ENCODE data around the gene REL.

DNA sequence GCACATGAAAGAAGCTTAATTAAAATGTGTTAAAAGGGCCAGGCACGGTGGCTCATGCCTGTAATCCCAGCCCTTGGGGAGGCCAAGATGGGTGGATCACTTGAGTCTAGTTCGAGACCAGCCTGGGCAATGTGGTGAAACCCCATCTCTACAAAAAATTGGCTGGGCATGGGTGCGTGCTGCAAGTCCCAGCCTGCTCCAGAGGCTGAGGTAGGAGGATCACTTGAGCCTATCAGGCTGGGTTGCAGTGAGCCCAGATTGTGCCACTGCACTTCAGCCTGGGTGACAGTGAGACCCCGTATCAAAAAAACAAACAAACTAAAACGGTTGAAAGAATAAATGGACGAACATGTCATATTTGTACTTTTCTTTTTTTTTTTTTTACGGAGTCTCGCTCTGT lies 26.0 kb downstream of the REL start:
- TF ChIP-seq, protein P1, sequence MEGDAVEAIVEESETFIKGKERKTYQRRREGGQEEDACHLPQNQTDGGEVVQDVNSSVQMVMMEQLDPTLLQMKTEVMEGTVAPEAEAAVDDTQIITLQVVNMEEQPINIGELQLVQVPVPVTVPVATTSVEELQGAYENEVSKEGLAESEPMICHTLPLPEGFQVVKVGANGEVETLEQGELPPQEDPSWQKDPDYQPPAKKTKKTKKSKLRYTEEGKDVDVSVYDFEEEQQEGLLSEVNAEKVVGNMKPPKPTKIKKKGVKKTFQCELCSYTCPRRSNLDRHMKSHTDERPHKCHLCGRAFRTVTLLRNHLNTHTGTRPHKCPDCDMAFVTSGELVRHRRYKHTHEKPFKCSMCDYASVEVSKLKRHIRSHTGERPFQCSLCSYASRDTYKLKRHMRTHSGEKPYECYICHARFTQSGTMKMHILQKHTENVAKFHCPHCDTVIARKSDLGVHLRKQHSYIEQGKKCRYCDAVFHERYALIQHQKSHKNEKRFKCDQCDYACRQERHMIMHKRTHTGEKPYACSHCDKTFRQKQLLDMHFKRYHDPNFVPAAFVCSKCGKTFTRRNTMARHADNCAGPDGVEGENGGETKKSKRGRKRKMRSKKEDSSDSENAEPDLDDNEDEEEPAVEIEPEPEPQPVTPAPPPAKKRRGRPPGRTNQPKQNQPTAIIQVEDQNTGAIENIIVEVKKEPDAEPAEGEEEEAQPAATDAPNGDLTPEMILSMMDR (IDR thresholded peaks at IDR 0.05), result no peak
- TF ChIP-seq POLR2A (IDR thresholded peaks at IDR 0.05), result no peak
